Stimulated activated CD8-positive, alpha-beta memory T cell treated with anti-CD3 and anti-CD28 coated beads, Interleukin-7, amount 100 ng/mL, for 1 hour (primary cell): ENCODE results near the gene GEMIN4.
"Not testable (repeated sequence)": the region's sequence is repeated elsewhere in the genome, so short reads cannot be mapped to it uniquely, and the experiment has no call there.

Source experiments
- DNase-seq, 2 donors: peaks; one replicate each; pipeline ENCODE4 v3.0.0-alpha.2; 2020; ENCODE audit warnings: low read depth in 2 of 2

GEMIN4 gene

DNA sequence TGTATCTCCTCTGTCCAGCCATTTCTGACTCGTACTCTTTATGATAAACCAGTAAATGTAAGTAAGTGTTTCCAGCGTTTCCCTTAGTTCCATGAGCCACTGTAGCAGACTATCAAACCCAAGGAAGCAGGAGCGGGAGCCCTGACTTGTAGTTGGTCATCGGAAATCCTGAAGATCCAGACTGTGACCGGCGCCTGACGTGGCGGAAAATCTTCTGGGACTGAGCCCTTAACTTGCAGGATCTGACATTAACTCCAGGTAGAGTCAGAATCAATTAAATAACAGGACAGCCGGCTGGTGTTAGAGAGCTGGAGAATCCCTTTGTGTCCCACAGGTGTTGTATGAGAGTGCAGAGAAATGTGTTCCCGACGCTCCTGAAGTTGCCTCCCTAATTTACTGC is 26.0 kb upstream of the GEMIN4 start:
- DNase-seq: no peak

DNA sequence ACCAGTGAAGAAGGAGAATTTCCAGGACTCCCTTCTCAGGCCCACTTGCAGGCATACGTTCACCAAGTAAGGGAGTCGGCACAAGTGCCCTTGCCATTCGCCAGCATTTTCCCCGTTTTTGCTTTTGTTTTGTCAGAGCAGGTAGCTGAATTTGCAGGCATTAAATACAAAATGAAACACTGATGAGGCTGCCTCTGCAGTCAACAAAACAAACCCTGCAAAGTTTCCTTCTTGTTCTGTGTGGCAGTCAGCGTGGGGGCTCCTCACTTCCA is 22.2 kb upstream of the GEMIN4 start:
- no peak for DNase-seq

DNA sequence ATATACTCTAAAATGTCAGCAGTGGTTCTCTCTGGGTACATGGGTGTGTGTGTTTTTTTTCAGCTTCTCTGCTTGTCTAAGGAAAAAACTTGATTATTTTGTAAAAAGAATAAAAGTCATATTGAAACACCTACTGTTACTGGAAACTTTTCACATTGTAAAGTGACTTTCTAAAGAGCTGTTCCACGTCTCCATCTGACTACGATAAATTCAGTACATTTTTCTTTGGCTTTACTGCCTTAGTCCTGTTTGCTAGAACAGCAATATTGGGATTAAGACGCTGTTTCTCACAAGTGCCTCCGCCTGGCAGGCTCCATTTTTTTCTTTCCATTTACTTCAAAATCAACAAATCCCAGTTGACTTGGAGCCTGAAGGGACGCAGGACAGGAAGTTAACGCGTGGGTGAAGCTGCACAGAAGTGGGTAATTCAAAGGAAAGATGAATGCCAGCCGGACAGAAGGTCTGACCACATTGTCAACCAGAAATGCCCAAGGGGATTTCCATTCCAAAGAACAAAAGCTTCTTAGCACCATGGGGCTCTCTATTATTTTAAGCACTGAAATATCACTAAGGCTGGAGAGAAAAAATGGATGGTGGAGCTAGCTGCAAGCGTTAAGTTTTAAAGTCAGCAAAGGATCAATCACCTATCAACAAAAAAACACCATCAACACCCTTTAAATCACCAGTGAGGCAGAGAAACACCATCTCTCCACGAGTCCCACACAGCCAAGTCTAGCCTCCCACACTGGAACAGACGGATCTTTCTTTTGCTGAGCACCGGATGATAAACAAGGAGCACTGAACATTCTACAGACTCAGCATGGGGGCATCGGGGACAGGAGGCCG is 21.6 kb upstream of the GEMIN4 start:
- DNase-seq: no peak

DNA sequence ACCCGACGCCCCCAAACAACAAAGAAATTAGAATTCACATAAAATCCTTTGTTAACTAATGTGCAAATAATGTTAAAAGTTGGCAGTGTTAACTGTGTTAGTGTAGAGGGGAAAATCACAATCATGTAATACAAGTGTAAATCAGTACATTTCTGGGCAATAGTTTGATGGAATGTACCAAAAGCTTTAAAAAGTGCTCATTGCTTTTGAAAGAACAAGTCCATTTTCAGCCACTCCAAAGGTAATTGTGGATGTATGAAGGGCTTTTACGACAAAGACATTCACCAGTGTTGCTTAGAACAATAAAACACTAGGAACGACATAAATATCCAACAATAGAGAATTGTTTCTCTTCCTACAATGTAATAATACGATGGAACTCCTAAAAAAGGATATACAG is 21.0 kb upstream of the GEMIN4 start:
- no peak for DNase-seq

DNA sequence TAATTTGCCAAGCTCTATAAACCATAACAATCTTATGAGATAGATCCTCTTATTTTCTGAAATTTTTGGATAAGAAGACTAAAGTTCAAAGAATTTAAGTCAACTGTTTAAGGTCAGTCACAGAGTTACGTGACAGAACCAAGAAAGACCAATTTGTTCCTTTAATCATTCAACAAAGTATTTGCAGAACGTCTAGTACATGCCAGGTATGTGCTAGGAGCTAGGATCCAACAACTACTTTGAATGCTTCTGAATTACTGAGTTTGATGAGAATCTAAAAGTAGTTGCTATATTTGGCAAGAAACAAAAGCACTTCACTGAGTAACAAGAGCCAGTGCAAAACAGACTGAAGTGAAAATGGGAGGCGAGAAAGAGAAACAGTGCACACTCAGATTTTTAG is 15.0 kb upstream of the GEMIN4 start:
- DNase-seq: no peak

DNA sequence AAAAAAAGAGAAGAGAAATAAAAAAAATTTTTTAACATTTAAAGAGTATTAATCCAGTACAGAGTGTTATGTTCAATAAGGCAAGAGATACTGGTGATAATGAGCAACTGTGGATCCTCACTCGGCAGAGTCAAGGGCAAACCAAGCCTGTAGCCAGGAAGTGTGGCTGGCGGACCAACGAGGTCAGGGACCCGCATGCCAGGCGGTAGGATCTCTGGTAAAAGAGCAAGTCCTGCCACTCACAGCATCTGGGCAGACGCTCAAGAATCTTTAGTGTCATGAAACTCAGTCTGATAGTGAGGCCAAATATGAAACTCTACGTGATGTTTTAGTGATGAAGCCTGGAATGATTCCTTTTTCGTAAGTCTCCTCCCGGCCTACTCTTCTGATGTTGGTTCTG is 8.3 kb upstream of the GEMIN4 start:
- no peak for DNase-seq

DNA sequence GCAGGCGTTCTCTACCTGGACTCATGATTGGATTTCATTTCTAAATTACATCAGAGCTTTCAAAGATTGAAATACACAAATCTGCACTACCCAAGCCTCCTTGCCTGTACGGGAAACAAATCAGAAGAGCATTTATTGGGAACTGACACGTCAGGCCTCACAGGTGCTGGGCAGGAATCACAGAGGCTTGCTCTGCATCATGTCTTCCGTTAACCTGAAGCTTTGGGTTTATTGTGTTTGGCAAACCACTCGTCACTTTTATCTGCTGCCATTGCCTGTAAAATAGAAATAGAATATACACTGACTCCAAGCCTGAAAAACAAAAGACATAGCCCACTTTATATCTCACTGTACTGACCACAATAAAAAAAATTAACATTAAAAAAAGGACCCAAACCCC is 7.9 kb upstream of the GEMIN4 start:
- DNase-seq: no peak

DNA sequence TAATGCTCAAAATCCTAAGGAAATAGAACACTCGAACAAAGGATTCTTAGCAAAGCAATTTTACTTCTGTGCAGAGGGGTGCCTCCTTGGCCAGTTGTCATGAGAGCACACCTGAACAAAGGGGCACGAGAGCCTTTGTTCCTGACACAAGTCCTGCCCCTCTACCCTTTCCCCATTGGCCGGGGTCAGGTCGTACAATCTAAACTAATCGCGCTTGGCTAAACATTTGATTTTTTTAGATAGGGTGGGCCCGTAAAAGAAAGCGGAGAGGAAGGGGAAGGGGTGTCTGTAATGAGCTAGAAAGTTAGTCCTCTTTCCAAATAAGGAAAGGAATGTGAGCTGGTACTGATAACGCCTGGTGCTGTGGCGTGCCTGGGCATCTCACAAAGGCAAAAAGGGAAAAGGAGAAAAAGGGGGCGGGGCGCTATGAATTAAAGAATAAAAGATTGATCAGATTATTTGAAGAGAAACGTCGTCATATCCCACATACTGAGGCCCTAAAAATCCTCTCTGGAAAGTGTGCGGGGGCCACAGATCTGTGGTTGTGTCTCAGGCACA is 4.0 kb upstream of the GEMIN4 start:
- DNase-seq: not testable (repeated sequence)

DNA sequence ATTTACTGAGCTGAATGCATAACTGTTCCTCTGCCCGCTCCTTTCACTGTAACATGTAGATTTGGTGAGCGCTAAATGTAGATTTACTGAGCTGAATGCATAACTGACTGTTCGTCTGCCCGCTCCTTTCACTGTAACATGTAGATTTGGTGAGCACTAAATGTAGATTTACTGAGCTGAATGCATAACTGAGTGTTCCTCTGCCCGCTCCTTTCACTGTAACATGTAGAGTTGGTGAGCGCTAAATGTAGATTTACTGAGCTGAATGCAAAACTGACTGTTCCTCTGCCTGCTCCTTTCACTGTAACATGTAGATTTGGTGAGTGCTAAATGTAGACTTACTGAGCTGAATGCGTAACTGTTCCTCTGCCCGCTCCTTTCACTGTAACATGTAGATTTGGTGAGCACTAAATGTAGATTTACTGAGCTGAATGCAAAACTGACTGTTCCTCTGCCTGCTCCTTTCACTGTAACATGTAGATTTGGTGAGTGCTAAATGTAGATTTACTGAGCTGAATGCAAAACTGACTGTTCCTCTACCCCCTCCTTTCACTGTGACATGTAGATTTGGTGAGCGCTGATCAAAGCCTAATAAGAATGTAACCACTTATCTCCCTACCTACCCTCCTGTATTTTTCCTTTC is 3.4 kb upstream of the GEMIN4 start:
- DNase-seq: not testable (repeated sequence)

DNA sequence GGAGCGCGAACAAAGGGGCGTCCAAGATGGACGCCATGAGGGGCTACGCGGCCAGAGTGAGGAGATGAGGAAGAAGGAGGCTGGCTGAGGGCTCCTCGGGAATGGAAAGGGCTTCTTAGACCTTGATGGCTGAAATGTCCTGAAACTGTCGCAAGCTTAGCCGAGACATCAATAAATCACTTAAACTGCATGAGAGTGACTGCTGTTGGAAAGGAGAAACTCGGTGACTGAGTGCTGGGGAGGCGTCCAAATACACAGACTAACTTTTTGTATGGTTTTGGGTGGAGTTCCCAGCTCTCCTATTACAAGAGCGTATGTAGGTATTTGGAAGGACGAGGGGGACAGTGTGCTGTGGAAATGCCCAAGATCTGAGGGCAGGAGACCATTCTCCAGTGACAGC is 1.4 kb upstream of the GEMIN4 start:
- DNase-seq: no peak

DNA sequence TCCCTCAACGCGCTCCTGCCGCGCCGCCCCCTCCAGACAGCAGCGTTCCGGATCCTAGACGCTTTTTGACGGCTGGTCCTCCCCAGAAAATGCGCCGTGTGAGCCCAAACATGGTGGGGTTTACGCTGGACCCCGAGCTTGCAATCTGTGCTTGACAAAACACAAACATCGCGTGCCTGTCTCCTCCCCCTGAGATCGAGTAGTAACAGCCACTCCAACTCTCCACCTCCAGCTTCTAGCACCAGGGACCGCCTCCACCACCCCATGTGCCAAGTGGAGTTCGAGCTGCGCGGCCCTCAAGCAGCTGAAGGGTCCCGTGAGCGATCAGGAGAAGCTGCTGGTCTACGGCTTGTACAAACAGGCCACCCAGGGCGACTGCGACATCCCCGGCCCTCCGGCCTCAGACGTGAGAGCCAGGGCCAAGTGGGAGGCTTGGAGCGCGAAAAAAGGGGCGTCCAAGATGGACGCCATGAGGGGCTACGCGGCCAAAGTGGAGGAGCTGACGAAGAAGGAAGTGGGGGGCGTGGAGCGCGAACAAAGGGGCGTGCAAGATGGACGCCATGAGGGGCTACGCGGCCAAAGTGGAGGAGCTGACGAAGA is 656 bp upstream of the GEMIN4 start:
- no peak for DNase-seq

DNA sequence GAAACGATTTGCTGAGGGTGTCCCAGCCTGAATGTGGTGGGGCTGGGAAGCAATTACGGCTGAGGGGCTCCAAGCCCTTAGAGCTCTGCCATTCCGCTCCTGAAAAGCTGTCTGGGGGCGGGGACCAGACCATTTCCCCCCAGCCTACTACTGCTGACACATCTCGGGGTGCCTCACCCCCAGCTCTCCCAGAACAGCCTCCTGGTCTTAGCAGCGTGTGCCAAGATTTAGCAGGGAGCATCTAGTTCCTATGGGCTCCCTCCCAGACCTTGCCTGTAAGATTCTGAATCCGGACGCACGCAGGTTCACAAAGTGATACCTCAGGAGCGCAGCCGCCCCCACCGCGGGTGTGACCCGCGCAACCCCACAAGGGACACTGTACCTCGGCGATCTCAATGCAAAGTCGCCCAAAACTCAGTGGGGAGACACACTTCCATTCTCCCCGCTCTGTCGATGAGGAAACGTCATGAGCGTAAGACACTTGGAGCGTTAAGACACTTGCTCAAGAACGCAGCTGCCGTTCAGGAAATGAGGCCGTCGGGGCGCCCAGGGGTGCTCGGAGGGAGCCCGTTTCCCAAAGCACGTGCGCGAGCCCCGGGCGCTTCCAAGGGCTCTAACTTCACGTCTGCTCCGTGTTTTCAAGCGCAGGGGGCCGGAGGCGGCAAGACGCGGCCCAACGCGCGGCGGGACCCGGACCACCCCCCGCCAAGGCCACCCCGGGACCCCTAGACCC is 629 bp downstream of the GEMIN4 start:
- no peak for DNase-seq

DNA sequence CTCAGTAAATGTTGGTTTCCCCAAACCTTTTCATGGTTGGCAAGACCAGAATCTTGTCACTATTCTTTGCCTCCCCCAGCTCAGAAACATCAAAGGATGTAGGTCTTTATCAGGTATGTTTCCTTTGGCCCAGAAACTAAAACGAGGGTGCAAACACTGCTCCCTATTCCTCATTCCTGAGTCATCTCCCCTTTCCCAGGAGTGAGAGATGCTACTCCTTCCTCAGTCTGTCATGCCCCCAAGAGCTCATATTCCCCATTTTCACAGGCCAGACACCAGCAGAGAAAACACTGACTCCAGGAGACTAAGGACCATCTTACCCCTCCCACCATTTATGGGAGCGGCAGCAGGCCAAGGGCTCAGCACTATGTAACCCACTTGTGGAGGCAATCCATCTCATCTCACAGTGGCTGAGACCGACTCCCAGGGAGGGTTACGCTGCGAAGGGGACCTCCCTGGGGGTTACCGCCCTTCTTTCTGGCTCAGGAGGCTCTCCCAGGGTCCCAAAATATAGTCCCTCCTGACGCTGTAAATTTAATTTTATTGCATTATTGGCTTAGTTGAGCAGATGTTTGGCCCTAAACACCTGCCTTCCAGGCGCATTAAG is 1.5 kb downstream of the GEMIN4 start:
- DNase-seq: no peak

DNA sequence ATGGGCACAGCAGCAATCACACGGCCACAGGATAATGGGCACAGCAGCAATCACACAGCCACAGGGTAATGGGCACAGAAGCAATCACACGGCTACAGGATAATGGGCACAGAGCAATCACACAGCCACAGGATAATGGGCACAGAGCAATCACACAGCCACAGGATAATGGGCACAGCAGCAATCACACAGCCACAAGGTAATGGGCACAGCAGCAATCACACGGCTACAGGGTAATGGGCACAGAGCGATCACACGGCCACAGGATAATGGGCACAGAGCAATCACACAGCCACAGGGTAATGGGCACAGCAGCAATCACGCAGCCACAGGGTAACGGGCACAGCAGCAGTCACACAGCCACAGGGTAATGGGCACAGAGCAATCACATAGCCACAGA is 2.7 kb downstream of the GEMIN4 start:
- DNase-seq: not testable (repeated sequence)

DNA sequence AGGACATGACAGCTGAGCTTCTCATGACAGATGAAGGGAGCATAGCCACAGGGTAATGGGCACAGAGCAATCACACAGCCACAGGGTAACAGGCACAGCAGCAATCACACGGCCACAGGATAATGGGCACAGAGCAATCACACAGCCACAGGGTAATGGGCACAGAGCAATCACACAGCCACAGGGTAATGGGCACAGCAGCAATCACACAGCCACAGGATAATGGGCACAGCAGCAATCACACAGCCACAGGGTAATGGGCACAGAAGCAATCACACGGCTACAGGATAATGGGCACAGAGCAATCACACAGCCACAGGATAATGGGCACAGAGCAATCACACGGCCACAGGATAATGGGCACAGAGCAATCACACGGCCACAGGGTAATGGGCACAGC is 3.5 kb downstream of the GEMIN4 start:
- DNase-seq: not testable (repeated sequence)

DNA sequence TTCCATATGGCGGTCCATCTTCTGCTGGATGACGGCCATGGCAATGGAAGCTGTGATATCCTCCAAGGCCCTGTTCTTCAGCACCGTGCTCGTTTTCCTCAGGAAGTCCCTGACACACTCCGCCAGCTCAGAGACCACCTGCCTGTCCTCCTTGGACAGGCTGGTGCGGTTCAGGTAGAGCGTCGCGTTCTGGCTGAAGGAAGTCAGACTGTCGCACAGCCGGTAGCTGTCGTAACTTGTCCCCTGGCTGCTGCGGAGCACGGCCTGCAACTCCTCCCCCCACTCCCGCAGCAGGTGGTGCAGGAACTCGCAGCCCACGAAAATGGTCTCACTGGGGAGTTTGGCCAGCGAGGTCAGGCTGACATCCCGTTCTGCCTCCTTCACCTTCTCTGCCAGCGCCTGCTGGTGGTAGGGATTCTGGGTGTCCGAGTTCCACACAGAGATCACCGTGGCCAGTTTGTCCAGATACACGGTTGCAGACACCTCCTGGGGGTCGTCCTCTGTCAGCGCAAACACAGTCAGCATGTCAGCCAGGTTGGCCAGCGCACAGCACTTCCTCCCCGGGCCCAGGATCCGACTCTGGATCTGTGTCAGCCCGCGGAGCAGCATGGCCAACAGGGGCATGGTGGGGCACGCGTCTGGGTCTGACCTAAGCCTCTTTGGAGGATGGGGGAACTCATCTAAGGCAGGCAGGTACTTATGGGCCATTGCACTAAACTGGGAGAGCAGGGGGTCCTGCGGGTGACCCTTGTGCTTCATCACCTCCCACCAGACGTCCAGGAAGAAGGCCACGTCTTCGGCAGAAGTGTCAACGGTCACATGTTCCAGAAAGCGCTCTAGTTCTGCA is 5.1 kb downstream of the GEMIN4 start:
- DNase-seq: no peak

DNA sequence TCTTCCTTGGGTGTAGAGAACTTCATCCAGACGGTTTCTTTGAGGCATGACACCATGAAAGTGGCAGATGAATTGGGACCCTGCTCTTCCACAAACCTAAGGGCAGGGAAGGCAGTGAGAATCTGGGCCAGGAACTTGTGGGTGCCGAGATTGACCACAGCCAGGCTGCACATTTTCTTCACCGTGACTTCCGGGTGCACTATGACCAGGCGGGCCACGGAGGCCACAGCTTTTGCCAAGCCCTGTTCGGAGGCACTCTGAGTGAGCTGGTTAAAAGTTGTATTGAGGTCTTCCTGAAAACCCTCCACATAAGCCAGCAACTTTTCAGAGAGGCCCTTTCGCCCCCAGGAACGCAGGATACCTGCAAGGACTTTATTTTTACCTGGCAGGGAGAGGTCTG is 5.9 kb downstream of the GEMIN4 start:
- no peak for DNase-seq

DNA sequence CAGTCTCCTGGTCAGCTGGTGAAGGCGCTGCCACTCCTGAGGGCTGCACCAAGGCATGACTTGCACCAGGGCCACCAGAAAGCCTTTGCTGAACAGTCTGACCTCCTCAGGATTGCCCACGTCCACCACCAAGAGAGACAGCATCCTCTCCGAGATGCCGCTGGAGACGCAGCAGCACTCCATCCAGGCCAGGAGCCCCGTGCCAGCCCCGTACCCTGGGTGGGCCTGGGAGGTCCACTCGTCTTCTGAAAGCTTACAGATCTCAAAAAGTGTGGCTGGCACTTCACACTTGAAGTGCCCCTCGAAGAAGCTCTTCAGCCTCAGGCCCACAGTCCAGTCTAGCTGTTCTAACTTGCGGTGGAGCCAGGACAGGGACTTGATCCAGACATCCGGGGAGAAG is 6.7 kb downstream of the GEMIN4 start:
- DNase-seq: no peak

DNA sequence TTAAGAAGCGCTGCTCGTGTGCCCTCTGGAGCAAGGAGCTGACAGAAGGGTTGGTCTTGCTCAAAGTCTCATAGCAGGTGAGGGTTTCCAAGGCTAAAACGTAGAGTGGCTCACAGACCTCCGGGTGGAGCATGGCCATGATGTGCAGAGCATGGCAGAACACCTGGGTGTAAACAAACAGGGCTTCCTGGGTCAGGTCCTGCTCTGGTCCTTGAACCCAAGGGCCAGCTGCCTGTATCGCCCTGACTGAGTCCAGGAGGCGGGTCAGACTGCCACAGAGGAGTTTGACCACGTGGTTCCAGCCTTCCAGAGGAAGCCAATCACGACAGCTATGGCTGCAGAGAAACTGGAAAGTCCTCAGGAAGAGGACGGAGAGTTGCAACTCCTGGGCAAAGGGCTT is 7.1 kb downstream of the GEMIN4 start:
- DNase-seq: no peak

DNA sequence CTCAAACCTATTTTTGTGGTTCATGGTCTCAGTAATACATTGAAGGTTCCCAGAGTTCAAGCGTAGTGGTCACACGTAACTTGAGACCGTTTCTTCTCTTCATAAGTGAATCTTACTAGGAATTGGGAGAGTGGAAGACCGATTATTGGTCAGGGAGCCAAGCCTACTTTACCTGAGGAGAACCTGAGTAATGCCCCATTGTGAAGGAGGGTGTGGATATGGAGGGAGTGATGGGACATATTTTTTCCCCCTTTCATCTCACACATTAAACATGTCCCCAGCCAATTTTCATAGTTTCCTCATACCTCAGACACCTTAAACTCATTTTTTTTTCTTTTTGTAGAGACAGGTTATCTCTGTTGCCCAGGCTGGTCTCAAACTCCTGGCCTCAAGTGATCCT is 8.9 kb downstream of the GEMIN4 start:
- no peak for DNase-seq
